GM12801 (cell line): Measurements from ENCODE around the gene DOLK.

Source experiments
- CTCF ChIP-seq: IDR thresholded peaks from one replicate; pipeline ENCODE4 v1.5.1; 2011; ENCODE audit warnings: control low read depth; ENCODE audit not compliant: insufficient read length; ENCODE audit errors: extremely low read depth

The DOLK gene

GRCh38 chr9:128901379-128901778 is 46.0 kb downstream of the DOLK start:
- TF ChIP-seq CTCF: no peak

- TF ChIP-seq CTCF: no peak
These were observed 47.7 kb downstream of the DOLK start for GRCh38 chr9:128899566-128900322.

- no peak for TF ChIP-seq CTCF
These were observed 48.4 kb downstream of the DOLK start for GRCh38 chr9:128898845-128899565.

- TF ChIP-seq CTCF: no peak
These were observed 49.0 kb downstream of the DOLK start for GRCh38 chr9:128898382-128898781.

- no peak for TF ChIP-seq CTCF
These were observed 51.8 kb downstream of the DOLK start for GRCh38 chr9:128895556-128895955.
